Stimulated activated CD4-positive, alpha-beta T cell treated with anti-CD3 and anti-CD28 coated beads, Interleukin-15, amount 100 ng/mL, for 24 hours (primary cell): ENCODE results near the gene NBEA.
A peak's percentile ranks its signal among the peaks of the same experiment; 100 is the strongest.
"Not testable (repeated sequence)": the region's sequence is repeated elsewhere in the genome, so short reads cannot be mapped to it uniquely, and the experiment has no call there.

Experiments
- DNase-seq: peaks from one replicate; pipeline ENCODE4 v3.0.0-alpha.2; 2020

Gene NBEA

DNA sequence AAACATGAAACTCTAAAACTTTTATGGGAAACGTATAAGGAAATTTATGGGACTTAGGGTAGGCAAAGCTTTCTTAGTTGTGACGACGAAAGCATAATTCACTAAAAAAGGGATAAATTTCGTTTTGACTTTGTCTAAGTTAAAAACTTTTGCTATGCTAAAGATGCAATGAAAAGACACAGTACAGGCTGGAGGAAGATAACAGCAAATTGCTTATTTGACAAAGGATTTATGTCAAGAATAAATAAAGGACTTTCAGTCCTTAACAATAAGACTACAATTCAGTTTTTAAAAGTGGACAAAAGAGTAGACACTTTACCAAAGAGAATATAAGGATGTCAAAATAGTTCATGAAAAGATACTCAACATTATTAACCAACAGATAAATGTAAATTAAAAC lies 150.2 kb downstream of the NBEA start:
- DNase-seq: no peak

- no peak for DNase-seq
Measured at GRCh38 chr13:35092751-35093150, 150.7 kb downstream of the NBEA start.

GRCh38 chr13:35093356-35093755 lies 151.3 kb downstream of the NBEA start:
- no peak for DNase-seq

DNA sequence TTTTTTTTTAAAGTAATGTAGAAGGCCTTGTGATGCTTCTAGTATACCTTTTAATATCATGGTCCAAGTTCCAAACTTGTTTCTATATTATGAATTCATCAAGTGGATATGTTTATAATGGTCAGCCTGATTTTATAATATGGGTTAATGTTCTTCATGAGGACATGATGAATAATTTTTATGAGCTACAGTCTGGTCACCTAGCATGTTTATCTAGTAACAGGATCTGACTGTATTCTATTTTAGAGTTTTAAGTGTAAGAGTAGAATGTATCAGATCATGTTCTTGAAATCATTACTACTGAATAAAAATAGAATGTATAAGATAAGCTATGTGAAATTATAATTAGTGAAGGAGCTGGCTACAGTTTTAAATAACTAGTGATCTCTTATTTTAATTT lies 164.7 kb downstream of the NBEA start:
- not testable (repeated sequence) for DNase-seq

- no peak for DNase-seq
Measured at GRCh38 chr13:35107535-35107934, 165.5 kb downstream of the NBEA start.

DNA sequence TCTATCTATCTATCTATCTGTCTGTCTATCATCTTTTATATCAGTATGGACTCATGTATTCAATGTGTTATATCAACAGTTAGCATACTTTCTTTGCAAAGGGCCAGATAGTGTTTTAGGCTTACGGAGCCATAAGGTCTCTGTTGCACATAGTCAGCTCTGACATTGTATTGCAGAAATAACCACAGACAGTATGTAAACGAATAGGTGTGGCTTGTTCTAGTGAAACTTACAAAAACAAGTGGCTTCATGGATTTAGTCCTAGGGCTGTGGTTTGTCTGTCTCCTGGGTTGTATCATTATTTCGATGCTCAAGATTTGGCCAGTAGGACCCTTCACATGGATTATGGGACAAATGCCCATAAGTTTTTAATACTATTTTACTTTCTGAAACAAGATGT lies 171.5 kb downstream of the NBEA start:
- DNase-seq: not testable (repeated sequence)

- DNase-seq: no peak
Measured at GRCh38 chr13:35127466-35127865, 185.4 kb downstream of the NBEA start.

DNA sequence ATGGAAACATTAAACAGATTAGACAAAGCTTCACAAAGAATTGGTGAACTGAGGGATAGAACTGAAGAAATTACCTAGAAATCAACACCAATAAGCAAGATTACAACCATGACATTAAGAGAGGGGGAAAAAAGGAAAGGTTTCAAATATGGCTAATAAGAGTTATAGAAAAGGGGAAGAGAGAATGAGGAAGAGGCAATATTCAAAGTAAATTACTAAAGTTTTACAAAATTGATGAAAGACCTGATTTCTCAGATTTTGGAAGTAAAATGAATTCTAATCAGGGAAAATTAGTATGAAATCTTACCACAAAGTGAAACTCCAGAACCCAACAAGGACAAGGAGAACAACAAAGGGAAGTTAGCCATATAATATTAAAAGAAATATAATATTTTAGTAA lies 187.4 kb downstream of the NBEA start:
- no peak for DNase-seq

GRCh38 chr13:35131471-35131870 lies 189.4 kb downstream of the NBEA start:
- no peak for DNase-seq

GRCh38 chr13:35136585-35136984 lies 194.5 kb downstream of the NBEA start:
- DNase-seq: no peak

DNA sequence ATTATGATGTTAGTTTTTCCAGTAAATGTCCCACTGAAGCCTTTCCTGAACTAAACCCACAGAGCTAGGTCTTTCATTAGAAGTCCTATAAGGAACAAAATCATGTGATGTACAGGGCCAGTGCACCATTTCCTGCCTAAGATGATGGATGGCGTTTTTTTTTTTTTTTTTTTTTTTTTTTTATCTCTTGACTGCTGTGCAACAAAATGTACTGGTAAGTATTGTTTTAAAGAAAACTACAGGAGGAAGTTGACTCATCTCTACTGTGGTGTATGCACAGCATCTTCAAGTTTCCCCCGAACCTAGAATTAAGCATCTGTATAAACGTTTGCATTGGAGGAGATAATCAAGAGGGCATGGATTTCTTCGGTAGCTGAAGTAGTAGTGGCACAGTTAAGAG lies 197.5 kb downstream of the NBEA start:
- DNase-seq: no peak

DNA sequence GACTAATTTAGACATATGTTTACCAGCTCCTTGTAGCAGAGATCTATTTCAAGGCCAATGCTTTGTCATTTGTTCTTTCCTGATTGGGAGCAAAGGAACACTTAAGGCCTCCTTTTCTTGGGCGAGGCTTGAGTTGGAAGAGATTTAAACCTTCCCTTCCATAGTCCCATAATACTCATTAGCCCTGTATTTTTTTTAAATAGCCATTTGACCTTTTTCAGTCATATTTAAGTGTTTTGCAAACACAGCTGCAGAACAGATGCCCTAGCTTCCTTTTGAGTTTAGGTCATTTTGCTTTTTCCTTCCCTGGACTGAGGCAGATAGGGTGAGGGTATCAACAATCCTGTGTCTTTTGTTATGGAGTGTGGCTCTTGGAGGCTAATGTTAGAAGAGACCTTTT lies 198.3 kb downstream of the NBEA start:
- no peak for DNase-seq

DNA sequence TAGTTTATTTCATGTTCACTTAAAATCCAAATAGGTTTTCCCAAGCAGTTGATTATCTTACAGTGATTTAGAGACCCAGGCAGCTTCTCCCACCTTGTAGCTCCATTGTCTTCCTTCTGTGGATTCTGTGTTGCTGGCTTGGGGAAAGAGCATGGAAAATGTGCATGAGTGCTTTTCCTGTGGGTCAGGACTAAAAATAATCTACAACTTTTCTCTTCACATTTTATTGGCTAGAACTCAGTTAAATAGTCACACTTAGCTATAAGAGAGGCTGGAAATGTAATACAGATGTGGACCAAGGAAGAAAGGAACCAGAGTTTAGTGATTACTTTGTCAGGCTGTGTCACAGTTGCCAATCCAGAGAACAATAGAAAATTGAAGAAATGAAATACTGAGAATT lies 198.8 kb downstream of the NBEA start:
- DNase-seq: no peak

GRCh38 chr13:35143123-35143522 lies 201.1 kb downstream of the NBEA start:
- no peak for DNase-seq

GRCh38 chr13:35144166-35144890 lies 202.3 kb downstream of the NBEA start:
- no peak for DNase-seq

DNA sequence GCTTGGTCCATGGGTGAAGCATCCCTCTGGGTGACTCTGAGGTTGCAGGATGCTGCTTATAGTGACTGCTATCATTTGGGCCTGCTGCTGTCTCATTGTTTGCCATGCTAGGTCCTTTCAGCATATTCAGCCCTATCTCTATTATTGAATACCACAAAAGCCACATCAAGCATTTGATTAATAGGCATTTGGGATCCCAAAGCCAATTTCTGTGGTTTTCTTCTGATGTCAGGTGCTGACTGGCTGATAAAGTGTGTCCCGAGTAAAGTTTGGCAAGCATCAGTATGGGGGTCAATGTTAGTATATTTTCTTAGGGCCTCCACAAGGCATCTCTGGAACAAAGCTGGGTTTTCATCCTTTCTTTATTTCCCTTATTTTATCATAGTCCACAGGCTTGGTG lies 204.6 kb downstream of the NBEA start:
- DNase-seq: no peak

GRCh38 chr13:35157143-35157755 lies 215.2 kb downstream of the NBEA start:
- DNase-seq: peak; percentile 23

- DNase-seq: no peak
Measured at GRCh38 chr13:35159041-35159440, 217.0 kb downstream of the NBEA start.

- DNase-seq: no peak
Measured at GRCh38 chr13:35160896-35161295, 218.8 kb downstream of the NBEA start.

GRCh38 chr13:35162420-35162819 lies 220.3 kb downstream of the NBEA start:
- DNase-seq: no peak

- no peak for DNase-seq
Measured at GRCh38 chr13:35163674-35164073, 221.6 kb downstream of the NBEA start.

DNA sequence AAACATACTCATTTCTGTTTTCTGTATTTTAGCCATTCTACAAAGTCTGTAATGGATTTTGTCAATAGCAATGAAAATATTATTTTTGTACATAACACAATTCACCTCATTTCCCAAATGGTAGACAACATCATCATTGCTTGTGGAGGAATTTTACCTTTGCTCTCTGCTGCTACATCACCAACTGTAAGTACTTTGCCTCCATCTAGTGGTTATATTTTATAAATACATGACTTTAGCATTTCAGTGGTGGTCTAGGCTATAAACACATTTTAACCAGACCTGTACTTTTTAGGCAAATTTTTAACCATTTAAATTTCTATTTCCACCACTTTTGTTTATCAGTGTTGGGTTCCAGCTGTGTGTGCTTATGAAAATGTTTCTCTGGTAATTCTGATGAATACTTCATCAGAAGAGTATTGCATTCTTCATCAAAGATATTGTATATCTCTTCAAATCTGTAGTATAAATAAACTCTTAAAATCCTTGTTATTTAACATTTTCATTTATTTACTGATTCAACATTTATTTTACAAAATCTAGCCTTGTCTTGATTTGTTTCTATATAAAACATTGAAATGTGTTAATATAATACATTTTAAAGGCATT lies 222.4 kb downstream of the NBEA start:
- no peak for DNase-seq

DNA sequence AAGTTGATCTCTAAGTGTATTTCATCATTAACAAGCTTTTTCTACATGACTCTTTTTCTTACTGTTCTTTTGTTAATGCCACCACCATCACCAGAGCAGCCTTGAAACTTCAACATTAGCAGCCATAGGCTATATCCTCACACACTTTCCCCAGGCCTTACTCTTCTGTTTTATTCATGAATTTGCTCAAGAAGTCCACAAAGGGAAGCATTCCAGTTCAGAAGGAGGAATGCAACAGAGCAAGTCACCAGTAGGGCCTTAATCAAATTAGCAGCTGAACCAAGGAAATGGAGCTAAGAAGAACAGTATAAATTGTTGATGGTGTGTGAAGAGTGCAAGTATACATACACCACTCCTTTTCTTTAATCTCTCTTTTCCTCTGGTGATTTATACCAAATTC lies 223.1 kb downstream of the NBEA start:
- no peak for DNase-seq

DNA sequence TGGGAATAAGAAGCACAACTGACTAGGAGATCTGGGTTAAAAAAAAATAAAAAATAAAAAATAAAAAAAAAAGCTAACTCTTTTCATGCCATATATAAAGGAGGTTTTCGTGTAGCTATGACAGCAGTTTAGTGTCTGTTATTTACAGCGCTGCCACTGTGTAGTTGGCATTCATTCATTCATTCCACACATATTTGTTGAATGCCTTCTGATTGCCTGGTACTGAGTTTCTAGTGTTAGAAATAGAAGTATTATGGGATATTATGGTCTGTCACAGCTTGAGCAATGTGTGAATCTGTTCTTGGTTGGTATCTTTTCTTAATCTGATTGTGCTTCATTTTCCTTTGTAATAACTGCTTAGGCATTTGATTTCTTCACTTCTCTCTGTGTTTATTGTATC lies 237.4 kb downstream of the NBEA start:
- no peak for DNase-seq
